Measurements from ENCODE around the gene F10. TPM values are rescaled to one million over a fixed set of nuclear protein-coding genes. Genes with fewer than 3 reads are reported as not detected.
A peak's percentile ranks its signal among the peaks of the same experiment; 100 is the strongest.

F10 gene
- total and polyA plus RNA-seq, 2 of the 13 experiments (the other 11 are each of a cell fraction or from before 2014, with no cell fraction given) = 58.4 to 237 TPM

GRCh38 chr13:113126265-113127150 is 3.9 kb downstream of the F10 start (continued):
- no peak for TF ChIP-seq BRF2 (CRISPR knock-in tag; IDR thresholded peaks at IDR 0.05)
- no peak for TF ChIP-seq TCF7L2 (IDR thresholded peaks at IDR 0.05; ENCODE audit: low read depth, low read length)
- TF ChIP-seq ZNF549 (CRISPR knock-in tag; IDR thresholded peaks at IDR 0.05) = no peak
- TF ChIP-seq ZNF160 (CRISPR knock-in tag; IDR thresholded peaks at IDR 0.05) = no peak
- TF ChIP-seq FOXA3 (CRISPR knock-in tag; IDR thresholded peaks at IDR 0.05) = no peak
- 0 out of 2 replicates have a peak, but pooled peaks have one; percentile 27 for TF ChIP-seq HNF1B (CRISPR knock-in tag; IDR thresholded peaks at IDR 0.05)
- no peak for TF ChIP-seq ATF5 (CRISPR knock-in tag; IDR thresholded peaks at IDR 0.05; ENCODE audit: low read depth)
- no peak for TF ChIP-seq CBX2 (IDR thresholded peaks at IDR 0.05; ENCODE audit: low read depth, low read length)
- no peak for TF ChIP-seq CBX2 (CRISPR knock-in tag; IDR thresholded peaks at IDR 0.05; ENCODE audit: low read depth)
- no peak for TF ChIP-seq KAT8 (CRISPR knock-in tag; IDR thresholded peaks at IDR 0.05)
- no peak for TF ChIP-seq NFKB2 (CRISPR knock-in tag; IDR thresholded peaks at IDR 0.05; ENCODE audit: borderline replicate concordance)
- TF ChIP-seq HOXD1 (CRISPR knock-in tag; IDR thresholded peaks at IDR 0.05) = no peak
- no peak for TF ChIP-seq ZNF557 (CRISPR knock-in tag; IDR thresholded peaks at IDR 0.05)
- TF ChIP-seq ZSCAN5A (CRISPR knock-in tag; IDR thresholded peaks at IDR 0.05; ENCODE audit: borderline replicate concordance) = no peak
- no peak for TF ChIP-seq NFYC (CRISPR knock-in tag; IDR thresholded peaks at IDR 0.05)
- TF ChIP-seq USF2 (IDR thresholded peaks at IDR 0.05; ENCODE audit: low read depth, low read length) = no peak
- TF ChIP-seq USF2 (CRISPR knock-in tag; IDR thresholded peaks at IDR 0.05; ENCODE audit: borderline replicate concordance) = no peak
- TF ChIP-seq ZNF33B (CRISPR knock-in tag; IDR thresholded peaks at IDR 0.05) = no peak
- no peak for TF ChIP-seq ZBTB26 (CRISPR knock-in tag; IDR thresholded peaks at IDR 0.05; ENCODE audit: borderline replicate concordance)
- TF ChIP-seq ATF2 (CRISPR knock-in tag; IDR thresholded peaks at IDR 0.05) = no peak
